ENCODE results near the gene MED14.
"Not testable (repeated sequence)": the region's sequence is repeated elsewhere in the genome, so short reads cannot be mapped to it uniquely, and the experiment has no call there.

Gene MED14

DNA sequence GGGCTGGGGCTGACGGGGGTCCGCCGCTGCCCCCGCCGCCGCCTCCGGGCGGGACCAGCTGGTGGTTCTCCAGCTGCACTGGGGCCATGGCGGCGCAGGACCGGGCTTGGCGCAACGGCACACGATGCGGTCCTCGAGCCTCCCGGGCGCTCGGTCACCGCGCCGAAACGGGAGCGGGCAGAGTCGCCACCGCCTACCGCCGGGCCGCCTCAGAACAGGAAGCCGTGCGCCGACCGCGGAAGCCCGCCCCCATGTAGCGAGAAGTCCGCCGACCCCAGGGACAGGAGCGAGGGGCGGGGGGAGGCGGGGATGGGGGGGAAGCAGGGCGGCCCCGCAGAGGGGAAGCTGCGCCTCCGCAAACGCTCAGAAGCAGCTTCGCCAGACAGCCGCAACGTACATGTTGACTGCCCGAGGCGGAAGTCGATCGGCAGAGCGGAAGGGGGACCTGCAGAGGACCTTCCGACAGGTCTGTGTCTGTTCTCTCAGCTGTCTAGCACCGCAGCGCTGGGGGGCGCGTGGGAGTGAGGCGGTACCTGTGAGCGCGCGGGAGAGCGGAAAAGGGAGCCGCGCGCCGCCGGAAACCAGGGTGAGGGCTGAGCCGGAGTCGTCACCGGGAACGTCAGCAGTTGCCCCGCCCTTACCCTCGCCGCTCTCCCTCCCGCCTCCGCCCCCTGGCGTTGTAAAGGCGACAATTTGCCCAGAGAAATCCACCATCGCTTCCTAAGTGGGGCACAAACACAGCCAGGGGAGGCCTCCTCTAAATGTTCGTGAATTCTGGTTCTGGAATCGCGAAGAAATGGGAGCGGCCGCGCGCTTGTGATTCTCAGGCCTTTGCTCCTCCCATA is at the start of gene MED14:
MED14 (minus strand) TSS at position 218 of the 845 bp plus-strand sequence; CDS start at position 88, 130 bp downstream.
- DNase-seq (ENCODE audit: low read depth), result peak; percentile 61

GRCh38 chrX:40784516-40785151 is 49.3 kb upstream of the MED14 start:
- DNase-seq (ENCODE audit: low read depth), result no peak

DNA sequence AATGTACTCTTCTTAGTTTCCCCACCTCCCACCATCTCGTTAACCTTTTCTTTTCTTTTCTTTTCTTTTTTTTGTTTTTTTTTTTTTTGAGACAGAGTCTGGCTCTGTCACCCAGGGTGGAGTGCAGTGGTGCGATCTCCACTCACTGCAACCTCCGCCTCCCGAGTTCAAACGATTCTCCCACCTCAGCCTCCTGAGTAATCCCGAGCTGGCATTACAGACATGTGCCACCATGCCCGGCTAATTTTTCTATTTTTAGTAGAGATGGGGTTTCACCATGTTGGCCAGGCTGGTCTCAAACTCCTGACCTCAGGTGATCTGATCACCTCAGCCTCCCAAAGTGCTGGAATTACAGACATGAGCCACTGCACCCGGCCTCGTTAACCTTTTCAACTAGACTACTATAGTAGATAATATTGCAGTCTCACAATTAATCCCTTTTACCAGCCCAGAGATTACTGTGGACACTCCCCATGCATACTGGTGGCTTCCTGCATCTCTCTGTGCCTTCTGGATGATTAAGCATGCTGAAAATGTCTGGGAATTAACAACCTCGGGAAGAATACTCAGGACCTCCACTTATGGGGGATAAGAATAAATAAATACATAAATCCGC is 47.4 kb upstream of the MED14 start:
- DNase-seq (ENCODE audit: low read depth), result not testable (repeated sequence)

DNA sequence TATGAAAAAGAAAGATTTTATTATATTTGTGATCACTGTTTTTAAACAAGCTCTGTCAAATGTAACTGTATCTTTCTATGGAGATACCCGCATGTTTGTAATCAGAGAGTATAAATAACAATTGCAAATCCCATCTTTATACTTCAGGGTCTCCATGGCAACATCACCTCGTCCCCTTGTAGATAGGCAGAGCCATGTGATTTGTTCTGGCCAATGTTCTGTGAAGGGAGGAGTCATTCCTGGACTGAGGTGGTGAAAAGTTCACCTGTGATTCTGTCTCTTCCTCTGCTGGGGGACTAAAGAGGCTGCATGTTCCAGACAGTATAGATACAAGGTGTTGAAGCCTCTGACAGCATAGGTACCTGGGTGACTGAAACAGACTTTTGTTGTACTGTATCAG is 45.6 kb upstream of the MED14 start:
- no peak for DNase-seq (ENCODE audit: low read depth)

- no peak for DNase-seq (ENCODE audit: low read depth)
Observed at GRCh38 chrX:40780082-40780481, 44.7 kb upstream of the MED14 start.

- no peak for DNase-seq (ENCODE audit: low read depth)
Observed at GRCh38 chrX:40778861-40779575, 43.7 kb upstream of the MED14 start.

- no peak for DNase-seq (ENCODE audit: low read depth)
Observed at GRCh38 chrX:40773809-40774208, 38.5 kb upstream of the MED14 start.

DNA sequence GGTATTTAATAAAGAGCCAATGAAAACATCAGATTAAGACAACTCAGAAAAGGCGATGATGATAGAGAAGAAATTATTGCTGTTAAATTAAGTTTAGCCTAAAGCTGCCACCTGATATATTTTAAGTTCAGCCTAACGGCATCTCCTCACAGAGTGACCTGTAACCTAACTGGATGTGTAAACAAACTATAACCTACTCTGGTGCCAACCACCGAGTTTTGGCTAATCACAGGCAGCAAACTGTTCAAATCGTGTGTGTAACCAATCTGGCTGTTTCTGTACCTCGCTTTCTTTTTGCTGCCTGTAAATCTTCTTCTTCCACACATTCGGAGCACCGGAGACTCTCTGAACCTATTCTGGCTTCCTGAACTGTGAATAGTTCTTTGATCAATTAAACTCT is 37.8 kb upstream of the MED14 start:
- DNase-seq (ENCODE audit: low read depth), result no peak

- DNase-seq (ENCODE audit: low read depth), result no peak
Observed at GRCh38 chrX:40772290-40772689, 36.9 kb upstream of the MED14 start.

DNA sequence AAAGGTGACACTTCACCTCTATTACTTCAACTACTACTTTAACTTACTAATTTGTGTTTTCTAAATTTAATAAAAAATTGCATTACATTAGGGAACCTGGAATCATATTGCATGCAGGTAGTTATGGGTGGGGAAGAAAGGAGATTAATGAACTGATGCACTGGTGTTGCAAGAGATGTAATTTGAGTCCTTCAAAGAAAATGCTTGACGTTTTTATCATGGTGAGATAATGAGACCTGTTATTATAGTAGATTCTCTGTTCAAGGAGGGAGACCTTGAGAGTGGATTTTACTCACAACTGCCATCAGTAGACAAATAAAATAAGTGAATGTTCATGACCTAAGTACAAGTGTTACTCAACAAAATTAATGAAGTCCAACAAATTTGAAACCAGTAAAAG is 26.4 kb upstream of the MED14 start:
- no peak for DNase-seq (ENCODE audit: low read depth)

DNA sequence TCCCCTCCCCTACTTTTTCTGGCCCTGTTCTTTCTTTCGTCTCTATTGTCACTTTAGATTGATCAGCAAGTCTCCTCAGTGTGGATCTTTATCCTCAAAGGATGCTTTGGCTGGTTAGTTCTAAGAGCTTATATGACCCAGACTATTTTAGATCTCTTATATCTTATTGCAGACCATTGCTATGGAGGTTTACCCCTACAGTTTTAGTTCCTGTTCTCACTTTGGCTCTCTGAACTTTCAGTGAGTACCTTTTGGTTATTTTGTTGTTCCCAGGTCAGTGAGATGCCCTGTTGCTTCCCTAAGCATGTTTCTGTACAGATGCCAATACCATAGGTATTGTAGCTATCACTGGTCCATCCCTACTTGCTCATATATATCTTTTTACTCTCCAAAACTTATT is 24.0 kb upstream of the MED14 start:
- no peak for DNase-seq (ENCODE audit: low read depth)

- no peak for DNase-seq (ENCODE audit: low read depth)
Observed at GRCh38 chrX:40757058-40757457, 21.7 kb upstream of the MED14 start.

- DNase-seq (ENCODE audit: low read depth), result no peak
Observed at GRCh38 chrX:40755291-40756249, 20.2 kb upstream of the MED14 start.

DNA sequence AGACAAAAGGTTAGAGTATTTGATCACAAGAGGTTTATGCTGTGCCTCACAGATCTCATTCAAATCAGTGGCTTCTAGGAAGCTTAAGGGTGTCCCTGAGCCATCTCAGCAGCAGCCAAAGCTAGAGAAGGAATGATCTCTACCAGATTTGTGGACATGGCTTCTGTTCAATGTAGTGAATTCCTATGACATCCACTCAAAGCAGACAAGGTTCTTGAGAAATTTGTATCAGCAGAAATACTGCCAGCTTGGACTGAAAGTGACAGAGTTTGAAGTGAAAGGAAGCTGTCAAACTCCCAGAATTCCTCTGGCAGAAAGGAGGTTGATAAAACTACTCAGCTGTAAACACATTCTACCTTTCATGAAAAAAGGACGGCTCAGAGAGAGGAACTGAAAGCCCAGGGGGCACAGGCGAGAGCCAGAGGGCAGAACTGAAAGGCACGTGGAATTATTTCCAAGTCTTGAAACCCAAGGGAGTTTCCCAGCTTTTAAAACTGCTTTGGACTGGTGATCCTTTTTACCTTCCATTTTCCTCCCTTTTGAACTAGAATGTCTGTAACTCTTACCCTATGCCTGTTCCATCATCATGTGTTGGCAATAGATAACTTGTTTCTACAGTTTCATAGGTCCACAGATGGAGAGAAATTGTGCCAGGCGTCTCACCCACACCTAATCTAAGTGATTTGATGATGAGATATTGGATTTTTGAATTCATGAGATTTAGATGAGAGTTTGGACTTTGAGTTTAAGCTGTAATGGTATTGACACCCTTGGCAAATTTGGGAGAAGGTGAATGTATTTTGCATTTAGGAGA is 14.5 kb upstream of the MED14 start:
- no peak for DNase-seq (ENCODE audit: low read depth)

- no peak for DNase-seq (ENCODE audit: low read depth)
Observed at GRCh38 chrX:40748977-40749376, 13.6 kb upstream of the MED14 start.

DNA sequence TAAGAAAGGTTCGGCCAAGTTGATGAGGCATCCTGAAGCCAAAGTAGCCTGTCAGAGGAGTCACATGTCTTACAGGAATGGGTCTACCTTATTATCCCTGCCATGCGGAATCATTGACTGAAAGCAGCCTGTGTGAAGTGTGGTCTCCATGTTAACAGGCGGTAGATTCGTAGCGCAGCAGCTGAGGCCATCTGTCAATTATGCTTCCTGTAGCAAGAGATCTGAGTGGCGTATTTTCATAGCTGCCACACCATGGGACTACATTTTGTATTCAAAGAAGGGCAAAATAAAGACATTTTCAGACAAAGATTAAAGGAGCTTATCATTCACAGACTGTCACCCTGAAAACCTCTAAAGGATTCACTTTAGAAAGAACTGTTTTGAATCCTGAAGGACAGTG is 11.2 kb upstream of the MED14 start:
- no peak for DNase-seq (ENCODE audit: low read depth)

GRCh38 chrX:40736170-40736505 is 796 bp upstream of the MED14 start:
- no peak for DNase-seq (ENCODE audit: low read depth)

GRCh38 chrX:40734971-40735324 is 394 bp downstream of the MED14 start:
- DNase-seq (ENCODE audit: low read depth), result no peak

DNA sequence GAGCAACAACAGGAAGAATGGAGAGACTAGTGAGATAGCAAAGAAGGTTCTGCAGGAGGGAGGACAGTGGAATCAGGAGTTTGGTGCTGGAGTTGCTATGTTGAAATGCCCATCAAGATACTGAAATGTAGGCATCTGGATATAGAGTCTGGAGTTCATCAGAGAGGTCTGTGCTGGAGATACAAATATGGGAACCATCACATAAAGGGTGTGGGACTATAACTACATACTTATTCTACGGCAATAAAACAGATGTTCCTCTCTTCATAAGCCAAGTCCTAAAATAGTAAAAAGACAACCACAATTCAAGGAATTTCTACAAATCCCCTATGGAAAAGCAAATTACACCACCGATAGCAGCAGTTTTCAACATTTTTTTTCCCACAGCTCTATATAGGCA is 1.6 kb downstream of the MED14 start:
- DNase-seq (ENCODE audit: low read depth), result no peak

- not testable (repeated sequence) for DNase-seq (ENCODE audit: low read depth)
Observed at GRCh38 chrX:40732499-40732898, 2.8 kb downstream of the MED14 start.

All from fibroblast of the conjunctiva (primary cell).